Body of pancreas (tissue), 4 donors: ENCODE data around the gene NOX4.
"Not testable (repeated sequence)": the region's sequence is repeated elsewhere in the genome, so short reads cannot be mapped to it uniquely, and the experiment has no call there.

Source experiments
- POLR2A ChIP-seq, 3 donors: fragments of 450-650 bp; IDR thresholded peaks; one replicate each; pipeline ENCODE4 v1.6.1; 2016; ENCODE audit warnings: antibody characterized with exemption in 3 of 3, mild to moderate bottlenecking in 2 of 3
- TF ChIP-seq, protein P1 (sequence below), 7 experiments: fragments of 450-650 bp in 4 of 7; fragments of 200-600 bp in 3 of 7; sonication (generic) in 3 of 7; IDR thresholded peaks; one replicate each; pipeline ENCODE4 v1.5.1; 2016 to 2019; ENCODE audit warnings: antibody characterized with exemption in 7 of 7

GRCh38 chr11:89411112-89411511 is 80.1 kb downstream of the NOX4 start:
- TF ChIP-seq, protein P1, sequence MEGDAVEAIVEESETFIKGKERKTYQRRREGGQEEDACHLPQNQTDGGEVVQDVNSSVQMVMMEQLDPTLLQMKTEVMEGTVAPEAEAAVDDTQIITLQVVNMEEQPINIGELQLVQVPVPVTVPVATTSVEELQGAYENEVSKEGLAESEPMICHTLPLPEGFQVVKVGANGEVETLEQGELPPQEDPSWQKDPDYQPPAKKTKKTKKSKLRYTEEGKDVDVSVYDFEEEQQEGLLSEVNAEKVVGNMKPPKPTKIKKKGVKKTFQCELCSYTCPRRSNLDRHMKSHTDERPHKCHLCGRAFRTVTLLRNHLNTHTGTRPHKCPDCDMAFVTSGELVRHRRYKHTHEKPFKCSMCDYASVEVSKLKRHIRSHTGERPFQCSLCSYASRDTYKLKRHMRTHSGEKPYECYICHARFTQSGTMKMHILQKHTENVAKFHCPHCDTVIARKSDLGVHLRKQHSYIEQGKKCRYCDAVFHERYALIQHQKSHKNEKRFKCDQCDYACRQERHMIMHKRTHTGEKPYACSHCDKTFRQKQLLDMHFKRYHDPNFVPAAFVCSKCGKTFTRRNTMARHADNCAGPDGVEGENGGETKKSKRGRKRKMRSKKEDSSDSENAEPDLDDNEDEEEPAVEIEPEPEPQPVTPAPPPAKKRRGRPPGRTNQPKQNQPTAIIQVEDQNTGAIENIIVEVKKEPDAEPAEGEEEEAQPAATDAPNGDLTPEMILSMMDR (IDR thresholded peaks at IDR 0.05): not testable (repeated sequence)
- TF ChIP-seq POLR2A (IDR thresholded peaks at IDR 0.05): not testable (repeated sequence)
